Nasal cavity respiratory epithelium epithelial cell of viscerocranial mucosa (primary cell): ENCODE measurements around the gene TAF11L10. TPM values are rescaled to one million over a fixed set of nuclear protein-coding genes. Genes with fewer than 3 reads are reported as not detected.

ENCODE experiments used
- total RNA-seq: library from RNA; depleted of rRNA; stranded (reverse); fragments of >200 nt; gene quantifications from 2 replicates; pipeline ENCODE4 v1.2.3, GENCODE V29; 2014

Gene TAF11L10
- not detected in 2 replicates for total RNA-seq

DNA sequence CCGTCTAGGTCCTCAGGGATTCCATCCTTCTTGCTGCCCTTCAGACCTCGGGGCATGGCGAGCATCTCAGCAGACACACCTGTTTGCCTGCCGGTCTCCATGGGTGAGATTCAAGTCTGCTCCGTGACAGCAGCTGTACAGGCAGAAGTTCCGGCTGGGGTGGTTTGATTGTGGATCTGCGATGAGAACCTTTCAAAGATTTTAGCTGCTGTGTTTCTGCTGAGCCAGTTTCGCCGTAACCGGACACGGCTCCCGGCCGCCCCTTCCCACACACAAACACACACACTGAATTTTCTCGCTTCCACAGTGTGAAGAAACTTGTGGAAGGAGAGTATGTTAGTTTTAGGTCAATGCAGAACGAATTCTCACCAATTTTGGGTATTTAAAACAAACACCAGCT, at the start of gene TAF11L10:
TAF11L10 (minus strand) TSS at position 101 of the 400 bp plus-strand sequence.

DNA sequence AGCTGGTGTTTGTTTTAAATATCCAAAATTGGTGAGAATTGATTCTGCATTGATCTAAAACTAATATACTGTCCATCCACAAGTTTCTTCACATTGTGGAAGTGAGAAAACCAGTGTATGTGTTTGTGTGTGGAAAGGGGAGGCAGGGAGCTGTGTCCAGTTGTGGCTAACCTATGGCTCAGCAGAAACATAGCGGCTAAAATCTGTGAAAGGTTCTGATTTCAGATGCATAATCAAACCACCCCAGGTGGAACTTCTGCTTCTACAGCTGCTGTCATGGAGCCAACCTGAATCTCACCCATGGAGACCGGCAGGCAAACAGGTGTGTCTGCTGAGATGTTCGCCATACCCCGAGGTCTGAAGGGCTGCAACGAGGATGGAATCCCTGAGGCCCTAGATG, 36.5 kb upstream of the TAF11L10 start, which contains the start of gene TAF11L14:
TAF11L14 (plus strand) TSS at position 301 of the 400 bp plus-strand sequence.

DNA sequence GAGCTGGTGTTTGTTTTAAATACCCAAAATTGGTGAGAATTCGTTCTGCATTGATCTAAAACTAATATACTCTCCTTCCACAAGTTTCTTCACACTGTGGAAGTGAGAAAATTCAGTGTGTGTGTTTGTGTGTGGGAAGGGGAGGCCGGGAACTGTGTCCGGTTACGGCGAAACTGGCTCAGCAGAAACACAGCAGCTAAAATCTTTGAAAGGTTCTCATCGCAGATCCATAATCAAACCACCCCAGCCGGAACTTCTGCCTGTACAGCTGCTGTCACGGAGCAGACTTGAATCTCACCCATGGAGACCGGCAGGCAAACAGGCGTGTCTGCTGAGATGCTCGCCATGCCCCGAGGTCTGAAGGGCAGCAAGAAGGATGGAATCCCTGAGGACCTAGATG, 34.2 kb upstream of the TAF11L10 start, which contains the start of gene TAF11L13:
TAF11L13 (plus strand) TSS at position 301 of the 400 bp plus-strand sequence.

DNA sequence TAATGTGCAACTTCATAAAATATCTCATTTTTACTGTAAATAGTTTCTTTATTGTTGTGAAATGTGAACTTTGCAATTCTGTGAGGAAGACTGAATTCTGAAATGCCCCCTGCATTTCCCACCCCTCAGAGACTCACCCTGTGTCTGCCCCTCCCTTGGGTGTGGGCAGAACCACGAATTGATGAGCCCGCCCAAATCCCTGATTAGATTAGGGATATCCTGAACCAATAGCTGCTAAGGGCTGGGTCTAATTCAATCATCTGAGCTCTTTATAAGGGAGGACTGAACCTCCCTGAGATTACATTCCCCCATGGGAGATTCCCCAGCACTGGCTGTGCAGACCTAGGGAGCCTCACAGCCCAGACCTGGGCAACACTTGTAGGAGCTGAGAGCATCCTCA, 12.5 kb upstream of the TAF11L10 start, which contains the start of gene TAF11L12:
TAF11L12 (plus strand) TSS at position 301 of the 400 bp plus-strand sequence.

DNA sequence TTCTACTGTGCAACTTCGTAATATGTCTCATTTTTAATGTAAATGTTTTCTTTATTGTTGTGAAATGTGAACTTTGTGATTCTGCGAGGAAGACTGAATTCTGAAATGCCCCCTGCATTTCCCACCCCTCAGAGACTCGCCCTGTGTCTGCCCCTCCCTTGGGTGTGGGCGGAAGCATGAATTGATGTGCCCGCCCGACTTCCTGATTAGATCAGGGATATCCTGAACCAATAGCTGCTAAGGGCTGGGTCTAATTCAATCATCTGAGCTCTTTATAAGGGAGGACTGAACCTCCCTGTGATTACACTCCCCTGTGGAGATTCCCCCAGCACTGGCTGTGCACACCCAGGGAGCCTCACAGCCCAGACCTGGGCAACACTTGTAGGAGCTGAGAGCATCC, 6.3 kb upstream of the TAF11L10 start, which contains the start of gene TAF11L11:
TAF11L11 (plus strand) TSS at position 304 of the 400 bp plus-strand sequence.

DNA sequence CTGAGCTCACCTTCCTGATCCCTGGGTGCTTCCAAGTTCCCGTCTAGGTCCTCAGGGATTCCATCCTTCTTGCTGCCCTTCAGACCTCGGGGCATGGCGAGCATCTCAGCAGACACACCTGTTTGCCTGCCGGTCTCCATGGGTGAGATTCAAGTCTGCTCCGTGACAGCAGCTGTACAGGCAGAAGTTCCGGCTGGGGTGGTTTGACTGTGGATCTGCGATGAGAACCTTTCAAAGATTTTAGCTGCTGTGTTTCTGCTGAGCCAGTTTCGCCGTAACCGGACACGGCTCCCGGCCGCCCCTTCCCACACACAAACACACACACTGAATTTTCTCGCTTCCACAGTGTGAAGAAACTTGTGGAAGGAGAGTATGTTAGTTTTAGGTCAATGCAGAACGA, 3.4 kb downstream of the TAF11L10 start, which contains the start of gene TAF11L9:
TAF11L9 (minus strand) TSS at position 140 of the 400 bp plus-strand sequence.

DNA sequence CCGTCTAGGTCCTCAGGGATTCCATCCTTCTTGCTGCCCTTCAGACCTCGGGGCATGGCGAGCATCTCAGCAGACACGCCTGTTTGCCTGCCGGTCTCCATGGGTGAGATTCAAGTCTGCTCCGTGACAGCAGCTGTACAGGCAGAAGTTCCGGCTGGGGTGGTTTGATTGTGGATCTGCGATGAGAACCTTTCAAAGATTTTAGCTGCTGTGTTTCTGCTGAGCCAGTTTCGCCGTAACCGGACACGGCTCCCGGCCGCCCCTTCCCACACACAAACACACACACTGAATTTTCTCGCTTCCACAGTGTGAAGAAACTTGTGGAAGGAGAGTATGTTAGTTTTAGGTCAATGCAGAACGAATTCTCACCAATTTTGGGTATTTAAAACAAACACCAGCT, 6.8 kb downstream of the TAF11L10 start, which contains the start of gene TAF11L8:
TAF11L8 (minus strand) TSS at position 101 of the 400 bp plus-strand sequence.

DNA sequence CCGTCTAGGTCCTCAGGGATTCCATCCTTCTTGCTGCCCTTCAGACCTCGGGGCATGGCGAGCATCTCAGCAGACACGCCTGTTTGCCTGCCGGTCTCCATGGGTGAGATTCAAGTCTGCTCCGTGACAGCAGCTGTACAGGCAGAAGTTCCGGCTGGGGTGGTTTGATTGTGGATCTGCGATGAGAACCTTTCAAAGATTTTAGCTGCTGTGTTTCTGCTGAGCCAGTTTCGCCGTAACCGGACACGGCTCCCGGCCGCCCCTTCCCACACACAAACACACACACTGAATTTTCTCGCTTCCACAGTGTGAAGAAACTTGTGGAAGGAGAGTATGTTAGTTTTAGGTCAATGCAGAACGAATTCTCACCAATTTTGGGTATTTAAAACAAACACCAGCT, 12.0 kb downstream of the TAF11L10 start, which contains the start of gene TAF11L7:
TAF11L7 (minus strand) TSS at position 101 of the 400 bp plus-strand sequence.

Other genes with a start within 250 kb of the TAF11L10 start
- not detected in 2 replicates for gene TAF11L2, start 99.6 kb downstream of the TAF11L10 start, total RNA-seq
- gene TAF11L3, start 79.5 kb downstream of the TAF11L10 start, total RNA-seq, result not detected in 2 replicates
- not detected in 2 replicates for gene TAF11L4, start 76.0 kb downstream of the TAF11L10 start, total RNA-seq
- not detected in 2 replicates for gene TAF11L5, start 72.6 kb downstream of the TAF11L10 start, total RNA-seq
- not detected in 2 replicates for gene TAF11L6, start 69.2 kb downstream of the TAF11L10 start, total RNA-seq
- gene TAF11L7, start 12.1 kb downstream of the TAF11L10 start, total RNA-seq, result not detected in 2 replicates
- gene TAF11L8, start 6.9 kb downstream of the TAF11L10 start, total RNA-seq, result not detected in 2 replicates
- not detected in 2 replicates for gene TAF11L9, start 3.4 kb downstream of the TAF11L10 start, total RNA-seq
- not detected in 2 replicates for gene TAF11L11, start 6.4 kb upstream of the TAF11L10 start, total RNA-seq
- gene TAF11L12, start 12.6 kb upstream of the TAF11L10 start, total RNA-seq, result not detected in 2 replicates
- gene TAF11L13, start 34.3 kb upstream of the TAF11L10 start, total RNA-seq, result not detected in 2 replicates
- not detected in 2 replicates for gene TAF11L14, start 36.6 kb upstream of the TAF11L10 start, total RNA-seq